GM19035 (cell line): Measurements from ENCODE around the gene CFAP99.
A peak's percentile ranks its signal among the peaks of the same experiment; 100 is the strongest.
"Not testable (repeated sequence)": the region's sequence is repeated elsewhere in the genome, so short reads cannot be mapped to it uniquely, and the experiment has no call there.

Experiments used
- ATAC-seq: cut with Tn5 transposase; IDR thresholded peaks from one replicate; pipeline ENCODE4 v1.9.1; 2021; ENCODE audit not compliant: unreplicated experiment

The CFAP99 gene

DNA sequence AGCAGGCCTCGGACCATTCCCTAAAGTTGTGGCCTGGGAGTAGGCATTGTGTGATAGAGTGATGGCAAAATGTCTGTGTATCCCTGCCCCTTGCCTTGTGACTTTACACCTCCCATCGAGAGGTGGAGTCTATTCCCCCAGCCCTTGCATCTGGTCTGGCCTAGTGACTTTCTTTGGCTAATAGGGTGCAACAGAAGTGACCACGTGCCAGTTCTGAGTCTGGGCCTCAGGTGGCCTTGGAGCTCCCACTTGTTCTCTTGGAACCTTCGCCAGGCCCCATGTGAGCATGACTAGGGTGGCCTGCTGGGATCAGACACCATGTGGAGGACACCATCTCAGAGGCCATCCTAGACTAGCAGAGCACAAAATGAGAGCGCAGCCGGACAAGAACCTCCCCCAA lies 46.3 kb downstream of the CFAP99 start:
- ATAC-seq: no peak

GRCh38 chr4:2465544-2465943 lies 46.8 kb downstream of the CFAP99 start:
- ATAC-seq: not testable (repeated sequence)

- ATAC-seq: peak; percentile 78
These were observed 49.9 kb downstream of the CFAP99 start, which contains the start of gene RNF4 for GRCh38 chr4:2468456-2469191. Gene RNF4, plus strand, starts transcription at chr4:2469106. Its CDS starts 21,388 bp downstream, at chr4:2490494.

GRCh38 chr4:2469192-2469984 lies 50.6 kb downstream of the CFAP99 start:
- peak; percentile 55 for ATAC-seq

GRCh38 chr4:2470791-2471190 lies 52.0 kb downstream of the CFAP99 start:
- ATAC-seq: no peak

DNA sequence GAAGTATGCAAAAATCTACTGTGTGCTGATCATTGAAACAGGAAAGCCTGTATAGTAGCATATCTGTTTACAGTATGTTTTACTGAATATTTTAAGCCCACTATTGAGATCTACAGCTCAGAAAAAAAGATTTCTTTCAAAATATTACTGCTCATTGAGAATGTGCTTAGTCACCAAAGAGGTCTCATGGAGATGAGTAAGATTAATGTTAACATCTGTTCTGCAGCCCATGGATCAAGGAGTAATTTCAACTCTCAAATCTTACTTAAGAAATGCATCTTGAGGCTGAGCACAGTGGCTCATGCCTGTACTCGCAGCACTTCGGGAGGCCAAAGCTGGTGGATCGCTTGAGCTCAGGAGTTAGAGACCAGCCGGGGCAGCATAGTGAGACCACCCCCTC lies 53.4 kb downstream of the CFAP99 start:
- no peak for ATAC-seq

DNA sequence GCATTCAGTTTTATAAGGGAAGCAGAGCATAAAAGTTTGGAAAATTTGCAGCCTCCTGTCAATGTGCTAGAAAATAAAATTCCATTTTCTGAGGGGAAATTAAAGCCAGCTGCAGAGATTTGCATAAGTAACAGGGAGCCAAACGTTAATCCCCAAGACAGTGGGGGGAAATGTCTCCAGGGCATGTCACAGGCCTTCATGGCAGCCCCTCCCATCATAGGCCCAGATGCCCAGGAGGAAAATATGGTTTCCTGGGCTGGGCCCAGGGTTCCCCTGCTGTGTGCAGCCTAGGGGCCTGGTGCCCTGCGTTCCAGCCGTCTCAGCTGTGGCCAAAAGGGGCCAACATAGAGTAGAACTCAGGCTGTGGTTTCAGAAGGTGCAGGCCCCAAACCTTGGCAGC lies 59.5 kb downstream of the CFAP99 start:
- ATAC-seq: no peak

- no peak for ATAC-seq
These were observed 61.9 kb downstream of the CFAP99 start for GRCh38 chr4:2480649-2481048.

- no peak for ATAC-seq
These were observed 63.4 kb downstream of the CFAP99 start for GRCh38 chr4:2482192-2482591.

DNA sequence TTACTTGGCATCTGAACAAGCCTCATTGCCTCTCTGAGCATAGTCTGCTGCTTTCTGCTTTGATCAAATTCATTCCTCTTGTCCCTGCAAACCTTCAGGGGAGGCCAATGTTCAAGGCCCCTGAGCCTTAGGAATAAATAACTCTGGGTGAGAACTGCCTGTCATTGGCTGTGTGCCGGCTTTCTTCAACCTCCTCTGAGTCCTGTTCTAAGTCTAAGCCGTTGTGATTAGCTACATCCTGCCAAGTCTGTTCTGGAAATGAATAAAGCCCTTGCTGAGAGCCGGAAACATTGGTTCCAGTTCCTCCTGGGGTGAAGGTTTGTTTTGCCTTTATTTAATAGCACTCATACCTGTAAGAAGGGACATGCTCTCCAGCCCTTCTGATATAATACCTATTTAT lies 63.9 kb downstream of the CFAP99 start:
- no peak for ATAC-seq

DNA sequence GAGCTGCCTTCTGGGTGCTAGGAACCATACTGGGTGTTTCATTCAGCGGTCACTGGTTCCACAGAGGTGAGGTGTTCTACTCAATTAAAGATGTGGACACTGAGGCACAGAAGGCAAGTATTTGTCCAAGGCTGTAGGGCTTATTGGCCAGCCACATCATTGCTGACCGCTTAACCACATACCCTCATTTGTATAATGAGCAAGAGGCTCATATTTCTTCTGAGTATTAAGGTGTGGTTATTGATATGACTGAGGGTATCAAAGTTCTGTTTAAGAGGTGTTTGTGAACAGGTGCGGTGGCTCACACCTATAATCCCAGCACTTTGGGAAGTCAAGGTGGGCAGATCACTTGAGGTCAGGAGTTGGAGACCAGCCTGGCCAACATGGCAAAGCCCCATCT lies 64.5 kb downstream of the CFAP99 start:
- ATAC-seq: no peak

DNA sequence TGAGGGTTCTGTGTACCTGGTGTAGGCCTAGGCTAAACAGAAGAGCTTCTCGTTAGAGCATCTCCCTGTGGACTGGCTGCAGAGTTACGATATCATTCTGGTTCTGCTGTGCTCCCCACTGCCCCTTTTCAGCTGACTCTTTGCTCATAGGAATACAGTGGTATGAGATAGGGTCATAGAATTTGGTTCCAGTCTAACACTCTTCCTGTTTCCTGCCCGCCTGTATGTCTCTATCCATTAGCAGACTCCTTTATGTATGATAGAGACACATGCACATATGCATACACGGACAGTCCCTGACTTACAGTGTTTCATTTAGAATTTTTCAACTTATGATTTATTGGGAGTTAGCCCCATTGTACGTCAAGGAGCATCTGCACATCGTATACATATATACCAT lies 65.4 kb downstream of the CFAP99 start:
- no peak for ATAC-seq

- peak; percentile 66 for ATAC-seq
These were observed 66.2 kb downstream of the CFAP99 start for GRCh38 chr4:2484993-2485392.

DNA sequence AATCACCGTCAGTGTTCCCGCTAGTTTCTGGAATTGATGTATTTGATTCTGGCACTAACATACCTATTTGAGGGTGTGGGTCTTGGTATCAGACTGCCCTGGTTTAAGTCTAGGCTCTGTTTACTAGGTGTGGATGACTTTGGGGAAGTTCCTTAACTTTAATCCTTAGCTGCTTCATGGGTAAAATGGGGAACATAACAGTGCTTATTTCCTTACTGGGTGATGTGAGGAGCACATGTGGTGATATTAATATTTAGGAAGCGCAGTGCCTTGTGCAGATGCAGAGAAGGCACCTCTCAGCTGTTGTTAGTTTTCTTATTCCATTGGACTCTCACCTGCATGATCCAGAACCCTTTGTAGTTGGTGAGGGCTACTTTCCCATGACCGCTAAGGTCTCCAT lies 67.2 kb downstream of the CFAP99 start:
- ATAC-seq: no peak

DNA sequence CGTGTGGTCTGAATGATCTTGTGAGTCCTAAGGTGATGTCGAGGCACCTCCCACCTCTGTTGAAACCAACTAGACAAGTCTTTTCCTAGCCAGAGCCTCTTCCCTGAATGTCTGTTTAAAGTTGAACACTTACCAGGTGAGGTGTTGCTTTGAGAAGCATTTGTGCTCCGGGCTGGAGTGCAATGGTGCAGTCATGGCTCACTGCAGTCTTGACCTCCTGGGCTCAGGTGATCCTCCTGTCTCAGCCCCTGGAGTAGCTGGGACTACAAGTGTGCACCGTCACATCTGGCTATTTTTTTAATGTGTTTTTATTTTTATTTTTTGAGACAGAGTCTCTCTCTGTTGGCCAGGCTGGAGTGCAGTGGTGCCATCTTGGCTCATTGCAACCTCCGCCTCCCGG lies 68.2 kb downstream of the CFAP99 start:
- no peak for ATAC-seq

- peak; percentile 61 for ATAC-seq
These were observed 68.9 kb downstream of the CFAP99 start for GRCh38 chr4:2487632-2488031.

DNA sequence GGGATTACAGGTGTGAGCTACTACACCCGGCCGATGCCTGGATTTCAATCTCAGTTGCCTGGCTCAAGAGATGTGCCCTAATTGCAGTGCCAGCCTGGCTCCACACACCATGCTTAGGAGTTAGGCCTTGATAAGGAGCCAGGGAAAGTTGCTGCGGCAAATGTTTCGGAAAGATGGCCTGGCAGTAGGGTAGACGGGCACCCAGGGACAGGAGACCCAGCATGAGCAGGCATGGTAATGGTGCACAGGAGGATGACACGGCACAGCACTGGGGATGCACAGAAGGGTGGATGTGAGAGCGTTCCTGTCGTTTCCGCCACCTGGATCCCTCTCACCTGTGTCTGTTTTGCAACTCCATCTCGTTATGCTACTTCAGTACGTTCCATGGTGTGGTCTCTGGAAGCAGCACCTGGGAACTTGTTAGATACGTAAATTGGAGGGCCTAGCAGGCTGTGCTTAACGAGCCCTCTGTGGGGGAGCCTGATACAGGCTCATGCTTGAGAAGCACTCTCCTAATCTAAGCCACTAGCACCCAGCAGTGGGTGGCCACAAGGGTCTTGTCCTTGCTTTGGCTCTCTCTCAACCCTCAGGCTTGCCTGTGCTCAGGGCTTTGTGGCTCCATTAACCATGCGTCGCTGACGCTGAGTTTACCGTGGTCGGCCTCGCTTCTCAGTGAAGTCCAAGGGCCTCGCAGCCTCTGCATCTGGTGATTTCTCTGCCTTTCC lies 70.5 kb downstream of the CFAP99 start:
- ATAC-seq: no peak

- no peak for ATAC-seq
These were observed 71.2 kb downstream of the CFAP99 start for GRCh38 chr4:2489841-2490552.

- no peak for ATAC-seq
These were observed 74.2 kb downstream of the CFAP99 start for GRCh38 chr4:2492970-2493369.

DNA sequence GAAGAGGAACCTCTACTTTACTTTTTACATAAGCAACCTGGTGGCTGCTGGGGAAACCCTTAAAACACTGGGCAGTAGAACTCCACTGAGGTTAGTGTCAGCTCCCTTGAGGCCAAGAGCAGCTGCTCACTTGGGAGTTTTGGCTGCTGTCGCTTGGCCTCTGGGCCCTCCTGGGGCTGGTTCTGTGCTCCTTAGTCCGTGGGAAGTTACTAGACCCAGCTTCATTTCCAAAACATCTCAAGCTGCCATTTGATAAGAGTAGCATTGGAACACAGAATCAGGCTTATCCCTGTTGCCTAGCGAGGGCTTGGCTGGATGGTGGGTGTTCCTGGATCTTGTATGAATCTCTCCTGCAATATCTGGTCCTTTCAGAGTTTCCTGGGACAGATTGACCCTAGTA lies 76.2 kb downstream of the CFAP99 start:
- no peak for ATAC-seq

- no peak for ATAC-seq
These were observed 78.6 kb downstream of the CFAP99 start for GRCh38 chr4:2497324-2497723.
